C4-2B (cell line): ENCODE results near the gene HOXB1.

Experiments used
- ZFX ChIP-seq: fragments of 450-650 bp; IDR thresholded peaks from 2 replicates; pipeline ENCODE4 v1.6.1; 2017
- TF ChIP-seq, protein P1 (sequence below): fragments of 450-650 bp; conservative IDR thresholded peaks from 2 replicates; pipeline ENCODE4 v1.5.1; 2017; ENCODE audit warnings: mild to moderate bottlenecking

DNA sequence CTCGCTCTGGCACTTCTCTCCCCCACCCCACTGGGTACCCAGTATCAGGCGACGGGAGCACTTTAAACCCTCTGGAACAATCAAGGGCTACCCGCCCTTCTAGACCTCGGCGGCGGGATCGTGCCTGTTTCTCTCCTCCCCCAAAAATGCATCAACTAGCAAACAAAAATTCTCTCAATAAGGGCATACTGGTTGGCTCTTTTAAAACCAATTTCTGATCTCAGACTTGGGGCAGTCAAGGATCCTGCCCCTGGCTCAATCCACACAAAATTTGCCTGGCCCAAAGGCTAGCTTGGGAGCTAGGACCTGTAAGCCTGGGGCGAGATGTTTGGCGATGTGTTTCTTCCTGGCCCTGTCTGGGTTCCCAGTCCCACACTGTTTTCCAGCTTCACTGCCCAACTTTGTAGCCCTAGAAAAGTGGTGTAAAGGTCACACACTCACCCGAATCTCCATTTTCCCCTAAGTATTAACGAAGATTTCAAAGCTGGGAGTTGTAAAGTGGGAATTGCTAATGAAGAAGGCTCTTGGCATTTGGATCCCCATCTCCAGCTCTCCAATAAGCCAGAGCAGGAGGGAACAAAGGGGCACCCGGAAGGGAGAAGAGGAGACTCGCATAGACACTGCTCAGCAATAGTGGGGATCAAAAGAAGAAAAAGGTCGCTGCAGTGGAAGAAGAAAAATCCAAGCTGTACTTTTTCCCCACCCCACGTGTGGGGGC lies 28.5 kb upstream of the HOXB1 start:
- TF ChIP-seq, protein P1, sequence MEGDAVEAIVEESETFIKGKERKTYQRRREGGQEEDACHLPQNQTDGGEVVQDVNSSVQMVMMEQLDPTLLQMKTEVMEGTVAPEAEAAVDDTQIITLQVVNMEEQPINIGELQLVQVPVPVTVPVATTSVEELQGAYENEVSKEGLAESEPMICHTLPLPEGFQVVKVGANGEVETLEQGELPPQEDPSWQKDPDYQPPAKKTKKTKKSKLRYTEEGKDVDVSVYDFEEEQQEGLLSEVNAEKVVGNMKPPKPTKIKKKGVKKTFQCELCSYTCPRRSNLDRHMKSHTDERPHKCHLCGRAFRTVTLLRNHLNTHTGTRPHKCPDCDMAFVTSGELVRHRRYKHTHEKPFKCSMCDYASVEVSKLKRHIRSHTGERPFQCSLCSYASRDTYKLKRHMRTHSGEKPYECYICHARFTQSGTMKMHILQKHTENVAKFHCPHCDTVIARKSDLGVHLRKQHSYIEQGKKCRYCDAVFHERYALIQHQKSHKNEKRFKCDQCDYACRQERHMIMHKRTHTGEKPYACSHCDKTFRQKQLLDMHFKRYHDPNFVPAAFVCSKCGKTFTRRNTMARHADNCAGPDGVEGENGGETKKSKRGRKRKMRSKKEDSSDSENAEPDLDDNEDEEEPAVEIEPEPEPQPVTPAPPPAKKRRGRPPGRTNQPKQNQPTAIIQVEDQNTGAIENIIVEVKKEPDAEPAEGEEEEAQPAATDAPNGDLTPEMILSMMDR = no peak
- no peak for TF ChIP-seq ZFX
